ENCODE results near the gene PTTG1IP2.

PTTG1IP2 gene

GRCh38 chr7:90483251-90483650 lies 13.8 kb downstream of the PTTG1IP2 start:
- DNase-seq = no peak

DNA sequence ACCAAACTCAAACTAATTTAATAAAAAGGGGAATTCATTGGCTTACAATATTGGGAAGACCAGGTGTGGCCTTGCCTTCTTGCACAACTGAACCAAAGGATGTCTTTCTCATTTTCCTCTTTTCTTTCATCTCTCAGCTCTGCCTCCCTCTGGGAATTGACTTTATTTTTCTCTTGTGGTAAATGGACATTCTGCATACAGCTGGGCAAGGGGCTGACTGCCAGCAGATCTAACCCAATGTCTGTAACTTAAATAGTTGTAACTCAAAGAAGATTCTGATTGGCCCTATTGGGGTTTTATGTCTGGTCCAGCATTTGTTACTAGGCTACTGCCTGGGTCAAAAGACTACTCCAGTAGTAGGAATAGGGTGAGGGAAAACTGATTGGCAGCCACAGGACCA lies 15.3 kb downstream of the PTTG1IP2 start:
- DNase-seq = no peak

- no peak for DNase-seq
These were observed 16.4 kb downstream of the PTTG1IP2 start for GRCh38 chr7:90485734-90486316.

GRCh38 chr7:90487808-90488207 lies 18.4 kb downstream of the PTTG1IP2 start:
- no peak for DNase-seq

GRCh38 chr7:90488220-90488619 lies 18.8 kb downstream of the PTTG1IP2 start:
- DNase-seq = no peak

GRCh38 chr7:90492250-90492649 lies 22.8 kb downstream of the PTTG1IP2 start:
- DNase-seq = no peak

- DNase-seq = no peak
These were observed 25.8 kb downstream of the PTTG1IP2 start for GRCh38 chr7:90495241-90495640.

DNA sequence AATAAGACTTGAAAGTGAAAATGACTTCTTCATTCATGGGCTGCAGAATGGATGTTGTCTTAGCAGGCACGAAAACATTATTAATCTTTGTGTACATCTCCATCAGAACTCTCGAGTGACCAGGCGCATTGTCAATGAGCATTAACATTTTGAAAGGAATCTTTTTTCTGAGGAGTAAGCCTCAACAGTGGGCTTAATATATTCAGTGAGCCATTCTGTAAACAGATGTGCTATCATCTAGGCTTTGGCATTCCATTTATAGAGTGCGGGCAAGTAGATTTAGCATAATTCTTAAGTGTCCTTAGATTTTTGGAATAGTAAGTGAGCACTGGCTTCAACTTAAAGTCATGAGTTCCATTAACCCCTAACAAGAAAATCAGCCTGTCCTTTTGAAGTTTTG lies 33.1 kb downstream of the PTTG1IP2 start:
- DNase-seq = no peak

DNA sequence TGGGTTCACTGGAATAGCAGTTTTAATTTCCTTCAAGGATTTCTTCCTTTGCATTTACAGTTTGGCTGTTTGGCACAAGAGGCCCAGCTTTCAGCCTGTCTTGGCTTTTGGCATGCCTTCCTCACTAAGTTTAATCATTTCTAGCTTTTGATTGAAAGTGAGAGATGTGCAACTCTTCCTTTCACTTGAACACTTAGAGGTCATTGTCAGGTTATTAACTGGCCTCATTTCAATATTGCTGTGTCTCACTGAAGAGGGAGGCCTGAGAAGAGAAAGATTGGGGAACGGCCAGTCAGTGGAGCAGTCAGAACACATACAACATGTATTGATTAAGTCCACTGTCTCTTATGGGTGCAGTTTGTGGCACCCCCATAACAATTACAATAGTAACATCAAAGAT lies 33.9 kb downstream of the PTTG1IP2 start:
- no peak for DNase-seq

DNA sequence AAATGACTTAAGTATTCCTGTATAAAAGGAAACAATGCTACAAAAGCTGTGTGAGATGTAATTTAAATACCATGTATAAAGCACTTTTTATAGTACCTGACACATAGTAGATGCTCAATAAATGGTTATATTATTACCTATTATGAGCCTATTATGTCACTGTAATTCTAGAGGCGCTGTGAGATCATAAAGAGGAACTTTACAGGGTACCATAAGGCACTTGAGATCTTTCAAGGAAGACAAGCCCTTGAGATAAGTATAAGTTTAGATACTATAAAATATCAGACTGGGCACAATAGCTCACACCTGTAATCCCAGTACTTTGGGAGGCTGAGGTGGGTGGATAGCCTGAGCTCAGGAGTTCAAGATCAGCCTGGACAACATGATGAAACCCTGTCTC lies 38.3 kb downstream of the PTTG1IP2 start:
- DNase-seq = no peak

GRCh38 chr7:90511776-90512175 lies 42.3 kb downstream of the PTTG1IP2 start:
- no peak for DNase-seq

- DNase-seq = no peak
These were observed 43.4 kb downstream of the PTTG1IP2 start for GRCh38 chr7:90512821-90513254.

DNA sequence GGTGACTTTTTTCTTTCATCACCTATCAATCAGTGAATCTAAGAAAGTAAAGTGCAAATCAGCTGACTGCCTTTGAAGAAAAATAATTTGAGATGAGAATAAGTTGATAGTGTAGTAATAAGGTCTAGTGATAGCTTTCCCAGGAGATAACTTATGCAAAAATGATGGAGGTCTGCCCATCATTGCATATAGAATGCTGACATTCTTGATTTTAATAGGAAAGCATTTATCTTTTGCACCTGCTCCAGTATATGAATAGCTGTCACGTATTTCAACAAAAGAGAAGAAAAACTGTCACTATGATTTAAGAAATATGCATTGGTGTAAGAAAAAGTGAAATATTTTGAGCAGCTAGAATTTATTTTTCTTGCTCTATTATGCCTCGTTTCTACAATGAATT lies 46.8 kb downstream of the PTTG1IP2 start:
- no peak for DNase-seq

DNA sequence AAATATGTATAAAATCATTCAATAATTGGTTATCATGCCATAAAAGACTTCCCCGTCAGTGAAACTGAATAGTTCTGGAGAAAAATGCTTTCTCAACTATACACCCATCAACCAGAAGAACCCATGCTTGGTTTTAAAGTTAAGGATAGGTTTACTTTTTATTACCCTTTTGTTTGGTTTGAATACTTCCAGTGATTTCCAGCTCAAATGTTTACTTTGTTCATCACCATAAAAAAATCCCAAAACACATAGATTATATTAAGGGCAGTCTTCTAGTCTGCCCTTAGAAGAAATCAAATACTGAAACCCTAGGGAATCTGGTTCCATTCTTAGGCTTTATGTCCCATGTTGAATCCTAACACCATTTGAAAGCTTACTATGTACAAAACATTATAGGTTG lies 49.2 kb downstream of the PTTG1IP2 start:
- no peak for DNase-seq

DNA sequence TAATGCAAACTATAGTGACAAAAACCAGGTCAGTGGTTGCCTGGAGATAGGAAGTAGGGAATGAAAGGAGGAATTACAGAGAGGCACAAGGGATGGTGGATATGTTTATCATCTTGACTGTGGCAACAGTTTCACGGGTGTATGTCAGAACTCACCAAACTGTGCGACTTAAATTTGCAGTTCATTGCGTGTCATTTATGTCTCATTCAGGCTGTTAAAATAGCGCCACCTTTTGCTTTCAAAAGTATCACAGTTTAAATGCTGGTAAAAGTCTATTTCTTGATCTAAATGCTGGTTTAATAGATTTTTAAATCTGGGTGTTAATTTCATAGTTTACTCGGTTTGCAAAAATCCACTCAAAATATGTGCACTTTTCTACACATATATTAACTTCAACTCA lies 51.0 kb downstream of the PTTG1IP2 start:
- DNase-seq = no peak

DNA sequence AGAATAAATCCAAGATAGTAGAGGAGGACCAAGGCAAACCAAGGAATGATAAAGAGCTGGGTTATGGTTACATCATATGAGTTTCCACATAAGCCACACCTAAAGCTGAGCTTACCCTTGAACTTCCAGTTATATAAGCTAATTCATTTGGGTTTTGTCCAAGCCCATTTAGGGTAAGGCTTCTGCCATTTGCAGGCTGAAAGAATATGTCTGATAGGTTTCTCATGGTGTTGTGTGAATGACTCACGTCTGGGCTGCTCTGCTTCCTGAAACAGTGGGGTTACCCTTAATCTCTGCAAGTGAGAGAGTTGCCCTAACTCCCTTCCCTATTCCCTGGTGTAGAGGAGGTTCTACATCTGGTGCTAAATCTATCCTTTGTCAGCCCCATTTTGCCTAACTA lies 60.8 kb downstream of the PTTG1IP2 start:
- no peak for DNase-seq

- no peak for DNase-seq
These were observed 62.9 kb downstream of the PTTG1IP2 start for GRCh38 chr7:90532231-90532929.

- DNase-seq = no peak
These were observed 67.0 kb downstream of the PTTG1IP2 start for GRCh38 chr7:90536449-90536848.

DNA sequence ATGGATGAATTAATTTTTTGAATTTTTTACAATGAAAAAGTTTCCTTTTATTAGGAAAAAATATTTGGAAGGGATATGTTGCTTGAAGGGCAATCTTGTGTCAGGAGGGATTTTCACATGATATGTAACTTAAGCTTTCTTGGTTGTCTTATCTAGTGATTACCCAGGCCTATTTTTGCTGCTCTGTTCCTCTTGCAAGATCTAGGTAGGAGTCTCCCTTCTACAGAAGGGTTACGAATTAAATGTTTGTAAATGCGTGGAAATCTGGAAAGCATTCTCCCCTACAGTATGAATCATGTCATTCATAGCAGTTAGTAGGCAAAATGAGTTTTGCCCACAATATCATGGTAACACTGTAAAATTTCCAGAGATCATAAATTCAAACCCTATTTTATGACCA lies 69.0 kb downstream of the PTTG1IP2 start:
- no peak for DNase-seq

DNA sequence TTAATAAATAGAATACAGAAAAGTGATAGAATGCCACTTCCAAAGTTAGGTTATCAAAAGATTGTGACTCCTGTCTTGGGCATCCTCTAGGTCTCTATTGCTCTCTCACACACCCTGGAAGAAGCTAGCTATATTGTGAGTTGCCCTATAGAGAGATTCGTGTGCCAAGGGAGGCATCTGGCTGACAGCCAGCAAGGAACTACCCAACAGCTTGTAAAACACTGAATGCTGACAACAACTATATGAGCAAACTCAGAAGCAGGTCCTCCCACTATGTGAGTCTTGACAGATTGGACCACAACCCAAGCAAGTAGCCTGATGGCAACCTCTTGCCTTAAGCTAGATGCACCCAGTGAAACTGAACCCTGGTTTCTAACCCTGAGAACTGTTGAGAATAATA lies 71.0 kb downstream of the PTTG1IP2 start:
- DNase-seq = no peak

GRCh38 chr7:90551036-90551435 lies 81.6 kb downstream of the PTTG1IP2 start:
- DNase-seq = no peak

GRCh38 chr7:90552521-90552920 lies 83.1 kb downstream of the PTTG1IP2 start:
- DNase-seq = no peak

DNA sequence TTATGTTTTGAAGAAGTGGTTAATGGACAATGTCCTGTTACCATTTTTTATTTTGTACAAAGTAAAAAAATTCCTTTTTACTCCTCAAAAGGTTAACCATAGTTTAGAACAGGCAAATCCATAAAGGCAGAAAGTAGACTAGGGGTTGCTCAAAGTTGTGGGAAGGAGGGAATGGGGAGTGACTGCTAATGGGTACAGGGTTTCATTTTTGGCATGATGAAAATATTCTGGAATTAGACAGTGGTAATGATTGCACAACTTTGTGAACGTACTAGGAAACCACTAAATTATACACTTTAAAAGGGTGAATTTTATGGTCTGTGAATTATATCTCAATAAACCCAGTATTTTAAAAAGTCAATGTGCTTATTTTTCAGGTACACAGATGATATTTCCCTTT lies 91.3 kb downstream of the PTTG1IP2 start:
- DNase-seq = no peak
